ENCODE results near the gene FBXW11. TPM values are rescaled to one million over a fixed set of nuclear protein-coding genes. Genes with fewer than 3 reads are reported as not detected.

FBXW11 gene
- total RNA-seq, 1 experiment from 2014 or later = 52.0 TPM

DNA sequence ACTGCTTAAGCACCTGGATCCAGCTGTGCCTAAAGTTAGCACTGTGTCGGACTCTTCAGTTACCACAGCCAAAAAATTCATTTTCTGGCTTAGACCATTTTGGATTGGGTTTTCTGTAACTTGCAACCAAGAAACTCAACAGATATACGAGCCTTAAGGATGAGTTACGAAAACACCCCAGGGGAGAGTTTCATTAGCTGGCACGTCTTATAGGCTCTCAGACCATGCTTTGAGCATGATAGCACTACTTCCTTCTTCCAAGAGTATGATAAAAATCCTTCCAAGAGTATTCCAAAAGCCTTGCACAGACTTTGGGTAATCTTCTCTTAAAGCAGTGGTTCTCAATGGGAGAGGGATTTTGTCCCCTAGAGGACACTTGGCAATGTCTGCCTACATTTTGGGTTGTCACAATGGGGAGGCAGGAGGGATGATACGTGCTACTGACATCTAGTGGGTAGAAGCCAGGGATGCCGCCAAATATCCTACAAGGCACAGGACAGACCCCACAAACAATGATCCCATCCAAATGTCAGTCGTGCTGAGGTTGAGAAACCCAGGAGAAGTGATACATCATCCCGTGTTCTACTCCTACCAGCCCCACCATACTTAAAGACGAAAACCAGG, 156.0 kb downstream of the FBXW11 start:
- Histone ChIP-seq H3K9me2 (ENCODE audit: insufficient read depth) (no peaks in the 10 kb centered on the region), H4K20me1 (ENCODE audit: insufficient read depth) (no peaks in the 10 kb centered on the region), H3K4me3 (replicated peaks in 1 of 2; ENCODE audit: low read depth in 1 of 2, low read length in 2 of 2) (no peak overlapping the region), H3K4me2 (ENCODE audit: low read length) (no peak overlapping the region), H3K9me3 (ENCODE audit: control insufficient read depth in 1 of 2, insufficient read depth in 1 of 2, low read depth in 1 of 2, low read length in 2 of 2) (no peaks in the 10 kb centered on the region), H3K4me1 (ENCODE audit: control insufficient read depth in 1 of 2, insufficient read depth in 2 of 2, low read length in 2 of 2) (no peaks in the 10 kb centered on the region), H3K79me2 (ENCODE audit: insufficient read depth, low read length) (no peaks in the 10 kb centered on the region), H3K27ac (ENCODE audit: low read depth, low read length) (no peak overlapping the region), H2AFZ (ENCODE audit: low read depth, low read length, poor library complexity, severe bottlenecking) (no peak overlapping the region), H3K36me3 (ENCODE audit: control insufficient read depth in 1 of 2, insufficient read depth in 2 of 2, low read length in 2 of 2) (no peaks in the 10 kb centered on the region), H3K27me3 (ENCODE audit: insufficient read depth, low read length) (no peaks in the 10 kb centered on the region), H3K9ac (ENCODE audit: low read length) (no peak overlapping the region)
- ChIA-PET POLR2A (no interaction called here), CTCF (no interaction called here), RAD21 (ENCODE audit: low non-redundant PET in 1 of 2, low total read pairs in 2 of 2, uncharacterized antibody in 2 of 2, unreplicated experiment in 2 of 2) (no interaction called here)
- intact Hi-C loops (cut with micrococcal nuclease) = loop anchor here (1.0 to 2.0 kb wide), 2 partner anchors 220 to 432 kb away; partner anchors contain the start of gene FGF18
- TF ChIP-seq, protein P1, sequence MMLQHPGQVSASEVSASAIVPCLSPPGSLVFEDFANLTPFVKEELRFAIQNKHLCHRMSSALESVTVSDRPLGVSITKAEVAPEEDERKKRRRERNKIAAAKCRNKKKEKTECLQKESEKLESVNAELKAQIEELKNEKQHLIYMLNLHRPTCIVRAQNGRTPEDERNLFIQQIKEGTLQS (IDR thresholded peaks at IDR 0.05) = no peak; the same call in 1 of the 2 replicates
- TF ChIP-seq RAD21 (IDR thresholded peaks at IDR 0.05; ENCODE audit: low read depth) = peak; percentile 76
- no peak for TF ChIP-seq SRF (IDR thresholded peaks at IDR 0.05; ENCODE audit: low read depth)
- no peak for TF ChIP-seq FOSL1 (IDR thresholded peaks at IDR 0.05; ENCODE audit: low read depth)
- TF ChIP-seq, protein P2, sequence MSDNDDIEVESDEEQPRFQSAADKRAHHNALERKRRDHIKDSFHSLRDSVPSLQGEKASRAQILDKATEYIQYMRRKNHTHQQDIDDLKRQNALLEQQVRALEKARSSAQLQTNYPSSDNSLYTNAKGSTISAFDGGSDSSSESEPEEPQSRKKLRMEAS (IDR thresholded peaks at IDR 0.05) = no peak
- no peak for TF ChIP-seq SP1 (IDR thresholded peaks at IDR 0.05; ENCODE audit: low read depth)
- TF ChIP-seq, protein P3, sequence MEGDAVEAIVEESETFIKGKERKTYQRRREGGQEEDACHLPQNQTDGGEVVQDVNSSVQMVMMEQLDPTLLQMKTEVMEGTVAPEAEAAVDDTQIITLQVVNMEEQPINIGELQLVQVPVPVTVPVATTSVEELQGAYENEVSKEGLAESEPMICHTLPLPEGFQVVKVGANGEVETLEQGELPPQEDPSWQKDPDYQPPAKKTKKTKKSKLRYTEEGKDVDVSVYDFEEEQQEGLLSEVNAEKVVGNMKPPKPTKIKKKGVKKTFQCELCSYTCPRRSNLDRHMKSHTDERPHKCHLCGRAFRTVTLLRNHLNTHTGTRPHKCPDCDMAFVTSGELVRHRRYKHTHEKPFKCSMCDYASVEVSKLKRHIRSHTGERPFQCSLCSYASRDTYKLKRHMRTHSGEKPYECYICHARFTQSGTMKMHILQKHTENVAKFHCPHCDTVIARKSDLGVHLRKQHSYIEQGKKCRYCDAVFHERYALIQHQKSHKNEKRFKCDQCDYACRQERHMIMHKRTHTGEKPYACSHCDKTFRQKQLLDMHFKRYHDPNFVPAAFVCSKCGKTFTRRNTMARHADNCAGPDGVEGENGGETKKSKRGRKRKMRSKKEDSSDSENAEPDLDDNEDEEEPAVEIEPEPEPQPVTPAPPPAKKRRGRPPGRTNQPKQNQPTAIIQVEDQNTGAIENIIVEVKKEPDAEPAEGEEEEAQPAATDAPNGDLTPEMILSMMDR (IDR thresholded peaks at IDR 0.05 in 2 of 3, conservative IDR thresholded peaks at IDR 0.05 in 1 of 3; ENCODE audit: borderline replicate concordance in 1 of 3, insufficient read depth in 1 of 3, low read depth in 2 of 3, low read length in 2 of 3) = peak; percentile 62 to 80 (median 66)
- no peak for TF ChIP-seq POLR2AphosphoS5 (IDR thresholded peaks at IDR 0.05; ENCODE audit: low read depth, low read length)
- ATAC-seq = peak; percentile 91
- BruUV-seq (replicated peaks) = no TSS peak
- DNase-seq (ENCODE audit: low read depth, low spot score) = peak; percentile 31
